ENCODE measurements around the gene HDAC4.

HDAC4 gene

GRCh38 chr2:239383759-239384156, 17.1 kb downstream of the HDAC4 start:
- no peak for DNase-seq (ENCODE audit: low read depth in 2 of 2)

- DNase-seq (ENCODE audit: low read depth in 2 of 2) = no peak
These were observed 17.6 kb downstream of the HDAC4 start for GRCh38 chr2:239383036-239383758.

- DNase-seq (ENCODE audit: low read depth in 2 of 2) = no peak
These were observed 18.4 kb downstream of the HDAC4 start for GRCh38 chr2:239382384-239382880.

GRCh38 chr2:239381709-239382134, 19.1 kb downstream of the HDAC4 start:
- DNase-seq (ENCODE audit: low read depth in 2 of 2) = no peak

GRCh38 chr2:239380831-239381708, 19.8 kb downstream of the HDAC4 start:
- DNase-seq (ENCODE audit: low read depth in 2 of 2) = peak; percentile 24 to 30

- DNase-seq (ENCODE audit: low read depth in 2 of 2) = no peak
These were observed 21.1 kb downstream of the HDAC4 start for GRCh38 chr2:239379641-239380170.

GRCh38 chr2:239378918-239379640, 21.7 kb downstream of the HDAC4 start:
- DNase-seq (ENCODE audit: low read depth in 2 of 2) = no peak

- no peak for DNase-seq (ENCODE audit: low read depth in 2 of 2)
These were observed 22.6 kb downstream of the HDAC4 start for GRCh38 chr2:239378021-239378917.

GRCh38 chr2:239377591-239377990, 23.2 kb downstream of the HDAC4 start:
- no peak for DNase-seq (ENCODE audit: low read depth in 2 of 2)

- DNase-seq (ENCODE audit: low read depth in 2 of 2) = no peak
These were observed 23.8 kb downstream of the HDAC4 start for GRCh38 chr2:239376942-239377531.

- no peak for DNase-seq (ENCODE audit: low read depth in 2 of 2)
These were observed 24.5 kb downstream of the HDAC4 start for GRCh38 chr2:239376351-239376750.

GRCh38 chr2:239375278-239376061, 25.4 kb downstream of the HDAC4 start:
- DNase-seq (ENCODE audit: low read depth in 2 of 2) = no peak

GRCh38 chr2:239374896-239375277, 25.9 kb downstream of the HDAC4 start:
- no peak for DNase-seq (ENCODE audit: low read depth in 2 of 2)

- DNase-seq (ENCODE audit: low read depth in 2 of 2) = no peak
These were observed 28.0 kb downstream of the HDAC4 start for GRCh38 chr2:239372835-239373234.

- no peak for DNase-seq (ENCODE audit: low read depth in 2 of 2)
These were observed 28.8 kb downstream of the HDAC4 start for GRCh38 chr2:239371726-239372686.

GRCh38 chr2:239370876-239371725, 29.7 kb downstream of the HDAC4 start:
- DNase-seq (ENCODE audit: low read depth in 2 of 2) = no peak

- DNase-seq (ENCODE audit: low read depth in 2 of 2) = no peak
These were observed 30.4 kb downstream of the HDAC4 start for GRCh38 chr2:239370403-239370802.

Measured in stimulated activated CD8-positive, alpha-beta memory T cell treated with anti-CD3 and anti-CD28 coated beads, Interleukin-7, amount 100 ng/mL, for 1 hour (primary cell).